Medulla oblongata (tissue), 1 donor: ENCODE results near the gene DPYSL4.

ENCODE experiments used
- DNase-seq: peaks from one replicate; pipeline ENCODE4 v3.0.0-alpha.2; 2015; ENCODE audit errors: extremely low spot score

DPYSL4 gene

GRCh38 chr10:132241086-132241485 lies 54.3 kb downstream of the DPYSL4 start:
- DNase-seq, result no peak

GRCh38 chr10:132241496-132241895 lies 54.7 kb downstream of the DPYSL4 start:
- no peak for DNase-seq

GRCh38 chr10:132242103-132242840 lies 55.5 kb downstream of the DPYSL4 start:
- no peak for DNase-seq

GRCh38 chr10:132243141-132243540 lies 56.4 kb downstream of the DPYSL4 start:
- DNase-seq, result no peak

GRCh38 chr10:132243626-132244025 lies 56.9 kb downstream of the DPYSL4 start:
- DNase-seq, result no peak

- peak; percentile 44 for DNase-seq
Measured at GRCh38 chr10:132245056-132245455, 58.3 kb downstream of the DPYSL4 start.

- no peak for DNase-seq
Measured at GRCh38 chr10:132246296-132246695, 59.5 kb downstream of the DPYSL4 start.

GRCh38 chr10:132247943-132248342 lies 61.2 kb downstream of the DPYSL4 start:
- DNase-seq, result no peak

- DNase-seq, result no peak
Measured at GRCh38 chr10:132248455-132249225, 61.9 kb downstream of the DPYSL4 start.

- DNase-seq, result no peak
Measured at GRCh38 chr10:132249226-132249724, 62.5 kb downstream of the DPYSL4 start.

- DNase-seq, result no peak
Measured at GRCh38 chr10:132249824-132250375, 63.2 kb downstream of the DPYSL4 start.

GRCh38 chr10:132250481-132251475 lies 64.0 kb downstream of the DPYSL4 start:
- no peak for DNase-seq

GRCh38 chr10:132251928-132252327 lies 65.2 kb downstream of the DPYSL4 start:
- DNase-seq, result no peak

- no peak for DNase-seq
Measured at GRCh38 chr10:132252412-132252811, 65.7 kb downstream of the DPYSL4 start.

- no peak for DNase-seq
Measured at GRCh38 chr10:132253092-132253687, 66.4 kb downstream of the DPYSL4 start.

- DNase-seq, result no peak
Measured at GRCh38 chr10:132254841-132255240, 68.1 kb downstream of the DPYSL4 start.
